ENCODE data around the gene LRRC41.

- TF ChIP-seq POLR2AphosphoS5 (IDR thresholded peaks at IDR 0.05; ENCODE audit: insufficient read depth in 1 of 2, low read depth in 1 of 2), result no peak
- TF ChIP-seq POLR2A (IDR thresholded peaks at IDR 0.05), result no peak
- TF ChIP-seq CTCF (IDR thresholded peaks at IDR 0.05), result no peak
Observed at GRCh38 chr1:46268578-46268977, 34.8 kb downstream of the LRRC41 start.
